ENCODE data around the gene CAMKK1.

CAMKK1 gene

DNA sequence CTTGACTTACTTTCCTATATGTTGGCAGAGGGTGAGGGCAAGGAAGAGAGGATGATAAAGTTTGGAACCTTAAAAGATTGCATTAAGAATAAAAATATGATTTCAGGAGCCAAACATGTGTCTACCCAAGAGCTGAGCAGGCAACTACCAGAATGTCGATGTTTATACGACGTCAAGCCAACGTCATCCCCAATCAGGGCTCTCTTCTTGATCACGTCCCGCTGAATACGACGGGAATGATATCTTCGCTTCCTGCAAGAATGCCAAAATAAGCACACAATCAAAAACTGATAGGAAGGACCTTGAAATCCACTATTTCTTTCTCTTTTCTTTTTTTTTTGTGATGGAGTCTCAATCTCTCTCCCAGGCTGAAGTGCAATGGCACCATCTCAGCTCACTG, 71.8 kb downstream of the CAMKK1 start:
- TF ChIP-seq, protein P1, sequence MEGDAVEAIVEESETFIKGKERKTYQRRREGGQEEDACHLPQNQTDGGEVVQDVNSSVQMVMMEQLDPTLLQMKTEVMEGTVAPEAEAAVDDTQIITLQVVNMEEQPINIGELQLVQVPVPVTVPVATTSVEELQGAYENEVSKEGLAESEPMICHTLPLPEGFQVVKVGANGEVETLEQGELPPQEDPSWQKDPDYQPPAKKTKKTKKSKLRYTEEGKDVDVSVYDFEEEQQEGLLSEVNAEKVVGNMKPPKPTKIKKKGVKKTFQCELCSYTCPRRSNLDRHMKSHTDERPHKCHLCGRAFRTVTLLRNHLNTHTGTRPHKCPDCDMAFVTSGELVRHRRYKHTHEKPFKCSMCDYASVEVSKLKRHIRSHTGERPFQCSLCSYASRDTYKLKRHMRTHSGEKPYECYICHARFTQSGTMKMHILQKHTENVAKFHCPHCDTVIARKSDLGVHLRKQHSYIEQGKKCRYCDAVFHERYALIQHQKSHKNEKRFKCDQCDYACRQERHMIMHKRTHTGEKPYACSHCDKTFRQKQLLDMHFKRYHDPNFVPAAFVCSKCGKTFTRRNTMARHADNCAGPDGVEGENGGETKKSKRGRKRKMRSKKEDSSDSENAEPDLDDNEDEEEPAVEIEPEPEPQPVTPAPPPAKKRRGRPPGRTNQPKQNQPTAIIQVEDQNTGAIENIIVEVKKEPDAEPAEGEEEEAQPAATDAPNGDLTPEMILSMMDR (IDR thresholded peaks at IDR 0.05; ENCODE audit: borderline replicate concordance, control extremely low read depth, extremely low read depth, insufficient read depth, missing control alignments), result no peak
- DNase-seq (ENCODE audit: low spot score), result no peak
- in situ Hi-C loops (cut with MboI; ENCODE audit: low sequenced_read_pairs, unreplicated experiment), result loop anchor here (5.0 kb wide), 1 partner anchor 79 kb away; no protein-coding TSS in a partner anchor

DNA sequence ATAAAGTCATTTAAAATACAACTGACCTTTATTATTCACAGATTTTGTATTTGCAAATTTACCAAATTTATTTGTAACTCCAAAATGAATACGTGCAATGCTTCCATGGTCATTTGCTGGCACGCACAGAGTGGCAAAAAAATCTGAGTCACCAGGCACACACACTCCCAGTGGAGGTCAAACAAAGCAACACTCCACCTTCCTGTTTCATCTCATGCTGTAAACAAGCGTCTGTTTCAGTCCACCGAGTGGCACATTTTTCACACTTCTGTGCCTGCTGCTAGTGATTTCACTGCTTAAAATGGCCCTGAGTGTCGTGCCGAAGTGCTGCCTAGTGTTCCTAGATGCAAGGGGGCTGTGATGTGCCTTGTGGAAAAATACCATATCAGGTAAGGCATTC, 74.1 kb downstream of the CAMKK1 start:
- TF ChIP-seq, protein P1 (IDR thresholded peaks at IDR 0.05; ENCODE audit: borderline replicate concordance, control extremely low read depth, extremely low read depth, insufficient read depth, missing control alignments), result no peak
- no peak for DNase-seq (ENCODE audit: low spot score)
- in situ Hi-C loops (cut with MboI; ENCODE audit: low sequenced_read_pairs, unreplicated experiment), result no loop called here

DNA sequence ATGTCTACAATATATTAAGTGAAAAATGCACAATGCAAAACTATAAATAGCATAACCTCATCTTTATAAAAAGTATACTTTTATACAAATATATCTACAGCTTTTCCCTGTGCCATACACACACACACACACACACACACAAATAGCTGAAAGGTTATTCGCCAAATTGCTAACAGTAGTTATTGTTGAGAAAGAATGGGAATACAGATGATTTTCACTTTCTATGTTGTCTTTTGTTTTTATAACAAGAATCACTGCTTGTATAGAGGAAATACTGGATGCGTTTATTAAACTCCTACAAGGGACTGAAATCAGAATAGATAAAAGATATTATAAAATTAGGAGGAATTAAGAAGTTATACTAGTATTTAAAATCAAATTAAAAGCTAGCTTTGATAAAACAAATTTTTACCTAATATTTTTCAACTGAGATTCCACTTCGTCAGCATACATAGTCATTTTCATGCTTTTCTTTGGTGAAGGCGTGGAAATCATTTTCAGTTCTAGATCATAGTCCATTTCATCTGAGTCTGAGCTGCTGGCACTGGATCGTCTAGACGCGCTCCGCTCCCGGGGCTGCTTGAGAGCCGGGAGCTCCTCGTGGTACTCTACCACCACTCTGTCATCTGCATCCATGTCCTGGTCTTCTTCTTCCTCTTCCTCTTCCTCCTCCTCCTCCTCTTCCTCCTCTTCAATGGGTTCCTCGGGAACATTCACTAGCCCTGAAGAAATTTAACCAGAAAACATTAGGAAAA, 74.8 kb downstream of the CAMKK1 start:
- TF ChIP-seq, protein P1 (IDR thresholded peaks at IDR 0.05; ENCODE audit: borderline replicate concordance, control extremely low read depth, extremely low read depth, insufficient read depth, missing control alignments), result no peak
- in situ Hi-C loops (cut with MboI; ENCODE audit: low sequenced_read_pairs, unreplicated experiment), result no loop called here

DNA sequence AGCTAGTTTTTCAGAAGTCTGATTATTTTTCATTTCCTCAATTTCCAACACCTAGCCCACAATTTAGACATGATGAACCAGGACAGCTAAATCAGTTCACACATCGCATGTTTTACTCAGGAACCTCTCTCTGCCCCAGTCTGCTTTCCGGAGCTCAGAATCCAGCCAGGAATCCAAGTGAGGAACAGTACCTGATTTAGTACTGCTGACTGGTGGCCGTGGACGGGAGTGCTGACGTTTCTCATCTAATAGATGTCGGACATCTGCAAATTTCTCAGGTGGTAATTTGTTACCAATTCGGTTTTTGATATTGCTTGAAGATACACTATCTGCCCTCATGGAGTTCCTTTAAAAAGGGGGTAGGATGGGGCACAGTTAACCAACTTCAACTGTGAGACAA, 76.9 kb downstream of the CAMKK1 start:
- DNase-seq (ENCODE audit: low spot score), result no peak
- TF ChIP-seq, protein P1 (IDR thresholded peaks at IDR 0.05; ENCODE audit: borderline replicate concordance, control extremely low read depth, extremely low read depth, insufficient read depth, missing control alignments), result no peak
- in situ Hi-C loops (cut with MboI; ENCODE audit: low sequenced_read_pairs, unreplicated experiment), result no loop called here

More for the DNA sequence above, 74.8 kb downstream of the CAMKK1 start:
- no peak for DNase-seq (ENCODE audit: low spot score)

DNA sequence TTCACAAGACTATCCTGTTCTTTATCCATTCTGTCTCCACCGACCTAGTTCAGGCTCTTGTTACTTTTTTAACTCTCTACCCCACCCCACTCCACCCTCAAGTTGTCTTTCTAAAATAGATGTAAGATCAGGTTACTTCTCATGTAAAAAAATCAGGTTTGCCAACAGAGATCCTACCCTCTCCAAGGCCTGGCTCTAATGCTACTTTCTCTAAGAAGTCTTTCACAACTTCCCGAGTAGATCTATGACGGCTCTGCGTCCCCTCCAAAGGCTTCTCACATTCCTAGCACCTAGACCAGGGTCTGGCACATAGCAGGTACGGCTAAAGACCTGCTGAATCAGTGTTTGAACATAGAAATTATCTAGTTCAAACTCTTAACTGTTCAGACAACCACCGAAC, 77.7 kb downstream of the CAMKK1 start:
- in situ Hi-C loops (cut with MboI; ENCODE audit: low sequenced_read_pairs, unreplicated experiment), result no loop called here
- no peak for DNase-seq (ENCODE audit: low spot score)
- TF ChIP-seq, protein P1 (IDR thresholded peaks at IDR 0.05; ENCODE audit: borderline replicate concordance, control extremely low read depth, extremely low read depth, insufficient read depth, missing control alignments), result no peak

DNA sequence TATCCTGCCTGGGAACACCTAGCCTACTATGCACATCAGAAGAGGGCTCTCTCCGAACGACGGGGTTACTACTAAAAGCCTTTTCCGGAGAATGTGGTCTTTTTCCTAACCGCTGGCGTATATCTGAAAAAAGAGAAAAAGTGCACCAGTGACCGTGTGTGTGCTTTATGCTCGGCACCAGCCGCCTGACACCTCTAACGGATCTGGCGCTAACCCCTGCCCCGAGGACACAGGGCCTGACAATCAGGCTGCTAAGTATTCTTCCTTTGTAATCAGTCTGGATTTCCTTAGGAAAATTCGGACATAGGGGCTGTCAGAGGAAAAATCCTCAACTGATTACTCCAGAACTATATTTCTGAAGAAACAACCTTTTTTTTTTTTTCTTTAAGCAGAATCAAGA, 78.5 kb downstream of the CAMKK1 start:
- DNase-seq (ENCODE audit: low spot score), result no peak
- in situ Hi-C loops (cut with MboI; ENCODE audit: low sequenced_read_pairs, unreplicated experiment), result no loop called here

More for the DNA sequence above, 78.5 kb downstream of the CAMKK1 start:
- TF ChIP-seq, protein P1 (IDR thresholded peaks at IDR 0.05; ENCODE audit: borderline replicate concordance, control extremely low read depth, extremely low read depth, insufficient read depth, missing control alignments), result no peak

All from GM13976 (cell line).